MCF 10A (cell line): ENCODE data around the gene IGSF23. TPM values are rescaled to one million over a fixed set of nuclear protein-coding genes. Genes with fewer than 3 reads are reported as not detected.
A peak's percentile ranks its signal among the peaks of the same experiment; 100 is the strongest.

Experiments
- BruUV-seq: library from RNA; stranded (reverse); fragments of 400-500 nt; replicated peaks from 2 replicates; lab custom pipeline; 2021; lab: Mats Ljungman, UMichigan
- CTCF ChIA-PET: fragments of 300-600 bp; sonication (Branson Sonifier 250); formaldehyde crosslinking; extraction: SDS; loops from one replicate; lab custom pipeline; 2021; ENCODE audit warnings: antibody characterized with exemption, inconsistent platforms; lab: Yijun Ruan, JAX
- POLR2A ChIA-PET: fragments of 300-600, 350-650 bp; sonication (Branson Sonifier 250); formaldehyde crosslinking; extraction: SDS; loops from one replicate; lab custom pipeline; 2020; ENCODE audit warnings: antibody characterized with exemption, inconsistent platforms; lab: Yijun Ruan, JAX
- DNase-seq: peaks from one replicate; pipeline ENCODE4 v3.0.0-alpha.2; 2018; ENCODE audit not compliant: unreplicated experiment
- H3K27ac Mint-ChIP-seq: one replicate; pipeline ENCODE4 v1.8.0; 2022; ENCODE audit warnings: mild to moderate bottlenecking, low read depth, mixed read lengths; ENCODE audit not compliant: unreplicated experiment
- H3K27me3 Mint-ChIP-seq: one replicate; pipeline ENCODE4 v1.8.0; 2022; ENCODE audit warnings: mixed read lengths; ENCODE audit not compliant: insufficient read depth, unreplicated experiment
- H3K36me3 Mint-ChIP-seq: one replicate; pipeline ENCODE4 v1.8.0; 2022; ENCODE audit warnings: mild to moderate bottlenecking, moderate library complexity, mixed read lengths; ENCODE audit not compliant: insufficient read depth, unreplicated experiment
- H3K4me1 Mint-ChIP-seq: one replicate; pipeline ENCODE4 v1.8.0; 2022; ENCODE audit warnings: mixed read lengths; ENCODE audit not compliant: insufficient read depth, unreplicated experiment
- H3K4me3 Mint-ChIP-seq: one replicate; pipeline ENCODE4 v1.8.0; 2022; ENCODE audit warnings: mild to moderate bottlenecking, moderate library complexity, mixed read lengths; ENCODE audit not compliant: unreplicated experiment
- H3K9me3 Mint-ChIP-seq: one replicate; pipeline ENCODE4 v1.8.0; 2022; ENCODE audit warnings: mixed read lengths; ENCODE audit not compliant: unreplicated experiment
- intact Hi-C: fragments of 100-400 bp; cut with micrococcal nuclease; formaldehyde crosslinking; loops from 2 replicates; pipeline ENCODE4 v1.14.1; 2022
- total RNA-seq: library from RNA; stranded (reverse); gene quantifications from 2 replicates; pipeline ENCODE4 v1.2.3, GENCODE V29; 2022
- TF ChIP-seq, protein P1 (sequence below): fragments of 200-600 bp; IDR thresholded peaks from one replicate; pipeline ENCODE4 v1.8.0; 2022; ENCODE audit warnings: antibody characterized with exemption, mild to moderate bottlenecking; ENCODE audit not compliant: unreplicated experiment

IGSF23 gene
- total RNA-seq, 1 experiment from 2014 or later, result not detected

DNA sequence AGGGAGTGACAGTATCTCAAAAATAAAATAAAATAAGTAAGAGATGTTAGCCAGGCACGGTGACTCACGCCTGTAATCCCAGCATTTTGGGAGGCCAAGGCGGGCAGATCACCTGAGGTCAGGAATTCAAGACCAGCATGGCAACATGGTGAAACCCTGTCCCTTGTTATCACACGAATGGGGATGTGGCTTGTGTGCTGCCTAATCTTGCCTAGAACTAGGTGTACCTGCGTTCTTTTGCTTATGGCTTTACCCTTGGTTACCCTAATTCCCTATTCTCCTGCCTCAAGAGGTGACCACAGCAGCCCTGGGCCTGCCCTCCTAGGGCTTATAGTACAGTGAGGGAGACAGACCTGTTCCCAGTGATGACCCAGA is 24.0 kb downstream of the IGSF23 start:
- BruUV-seq, result no TSS peak
- Mint-ChIP-seq H3K27ac (no peak overlapping the region), H3K4me1 (peaks cover 39% of the 10 kb centered on the region), H3K27me3 (no peaks in the 10 kb centered on the region), H3K9me3 (no peaks in the 10 kb centered on the region), H3K36me3 (no peaks in the 10 kb centered on the region), H3K4me3 (no peak overlapping the region)
- CTCF ChIA-PET, result interaction anchor here (2.7 kb wide), 1 partner anchor 66 kb away, joined by 12 read pairs; no protein-coding TSS in a partner anchor
- TF ChIP-seq, protein P1, sequence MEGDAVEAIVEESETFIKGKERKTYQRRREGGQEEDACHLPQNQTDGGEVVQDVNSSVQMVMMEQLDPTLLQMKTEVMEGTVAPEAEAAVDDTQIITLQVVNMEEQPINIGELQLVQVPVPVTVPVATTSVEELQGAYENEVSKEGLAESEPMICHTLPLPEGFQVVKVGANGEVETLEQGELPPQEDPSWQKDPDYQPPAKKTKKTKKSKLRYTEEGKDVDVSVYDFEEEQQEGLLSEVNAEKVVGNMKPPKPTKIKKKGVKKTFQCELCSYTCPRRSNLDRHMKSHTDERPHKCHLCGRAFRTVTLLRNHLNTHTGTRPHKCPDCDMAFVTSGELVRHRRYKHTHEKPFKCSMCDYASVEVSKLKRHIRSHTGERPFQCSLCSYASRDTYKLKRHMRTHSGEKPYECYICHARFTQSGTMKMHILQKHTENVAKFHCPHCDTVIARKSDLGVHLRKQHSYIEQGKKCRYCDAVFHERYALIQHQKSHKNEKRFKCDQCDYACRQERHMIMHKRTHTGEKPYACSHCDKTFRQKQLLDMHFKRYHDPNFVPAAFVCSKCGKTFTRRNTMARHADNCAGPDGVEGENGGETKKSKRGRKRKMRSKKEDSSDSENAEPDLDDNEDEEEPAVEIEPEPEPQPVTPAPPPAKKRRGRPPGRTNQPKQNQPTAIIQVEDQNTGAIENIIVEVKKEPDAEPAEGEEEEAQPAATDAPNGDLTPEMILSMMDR, result no peak
- POLR2A ChIA-PET, result interaction anchor here (4.1 kb wide), 1 partner anchor 11 kb away, joined by 38 read pairs; no protein-coding TSS in a partner anchor
- DNase-seq, result no peak
- intact Hi-C loops, result no loop called here

DNA sequence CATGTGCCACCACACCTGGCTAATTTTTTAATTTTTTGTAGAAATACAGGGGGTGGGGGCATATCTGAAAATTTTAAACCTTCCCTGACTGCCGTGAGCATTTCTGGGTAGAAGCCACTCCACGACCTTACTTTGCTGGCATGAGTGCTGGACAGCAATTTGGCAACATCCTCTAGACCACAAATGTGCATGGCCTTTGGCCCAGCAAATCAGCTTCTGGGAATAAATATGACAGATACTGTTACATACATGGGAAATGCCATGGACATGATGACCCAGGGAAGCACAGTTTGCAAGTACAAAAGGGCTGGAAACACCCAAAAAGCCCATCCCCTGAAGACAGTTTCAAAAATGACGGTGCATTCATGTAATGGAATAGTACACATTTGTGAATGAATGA is 27.2 kb downstream of the IGSF23 start:
- Mint-ChIP-seq H3K4me3 (peak overlapping the region; percentile 28), H3K9me3 (no peaks in the 10 kb centered on the region), H3K36me3 (no peaks in the 10 kb centered on the region), H3K27ac (peak overlapping the region; percentile 24), H3K4me1 (peaks cover 32% of the 10 kb centered on the region), H3K27me3 (no peaks in the 10 kb centered on the region)
- no TSS peak for BruUV-seq
- ChIA-PET CTCF (interaction anchor here (0.6 to 2.2 kb wide), 6 partner anchors 14 to 79 kb away, joined by 3 to 10 read pairs (median 4); no protein-coding TSS in a partner anchor), POLR2A (interaction anchor here (0.5 to 1.8 kb wide), 8 partner anchors 9 to 722 kb away, joined by 3 to 4 read pairs (median 3); no protein-coding TSS in a partner anchor)
- TF ChIP-seq, protein P1, result no peak
- intact Hi-C loops, result no loop called here
- DNase-seq, result peak; percentile 95

DNA sequence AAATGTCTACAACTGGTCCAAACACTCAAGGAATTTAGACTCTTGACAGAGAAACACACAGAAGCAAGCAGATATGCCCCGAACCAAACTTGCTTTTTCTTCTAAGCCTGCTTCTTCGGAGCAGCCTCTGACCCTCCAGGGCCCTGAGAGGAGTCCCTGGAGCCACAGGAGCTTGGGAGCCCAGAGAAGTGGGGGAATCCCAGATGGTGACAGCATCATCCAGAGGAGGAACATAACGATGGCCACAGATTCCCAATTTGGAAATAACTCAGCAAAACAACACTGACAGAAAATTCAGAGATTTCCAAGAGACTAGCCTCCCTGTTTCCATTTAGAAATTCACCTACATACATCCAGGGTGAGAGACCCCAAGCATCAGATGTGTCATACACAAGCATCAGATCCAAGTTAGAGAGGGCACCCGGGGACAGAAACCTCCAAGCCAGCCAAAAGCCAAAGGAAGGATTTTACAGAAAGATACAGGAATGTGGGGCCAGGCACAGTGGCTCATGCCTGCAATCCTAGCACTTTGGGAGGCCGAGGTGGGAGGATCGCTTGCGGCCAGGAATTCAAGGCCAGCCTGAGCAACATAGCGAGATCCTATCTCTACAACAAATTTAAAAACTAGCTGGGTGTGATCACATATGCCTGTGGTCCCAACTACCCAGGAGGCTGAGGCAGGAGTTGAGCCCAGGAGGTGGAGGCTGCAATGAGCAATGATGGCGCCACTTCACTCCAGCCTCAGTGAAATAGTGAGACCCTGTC is 28.3 kb downstream of the IGSF23 start:
- Mint-ChIP-seq H3K4me3 (no peak overlapping the region), H3K27me3 (no peaks in the 10 kb centered on the region), H3K36me3 (peaks cover 8% of the 10 kb centered on the region), H3K27ac (no peak overlapping the region), H3K9me3 (no peaks in the 10 kb centered on the region), H3K4me1 (peaks cover 22% of the 10 kb centered on the region)
- ChIA-PET CTCF (interaction anchor here (1.2 to 2.2 kb wide), 3 partner anchors 15 to 64 kb away, joined by 4 to 10 read pairs (median 4); no protein-coding TSS in a partner anchor), POLR2A (interaction anchor here (0.9 to 2.9 kb wide), 5 partner anchors 15 to 53 kb away, joined by 3 to 18 read pairs (median 4); no protein-coding TSS in a partner anchor)
- intact Hi-C loops, result no loop called here
- DNase-seq, result no peak
- no TSS peak for BruUV-seq
- TF ChIP-seq, protein P1, result no peak

DNA sequence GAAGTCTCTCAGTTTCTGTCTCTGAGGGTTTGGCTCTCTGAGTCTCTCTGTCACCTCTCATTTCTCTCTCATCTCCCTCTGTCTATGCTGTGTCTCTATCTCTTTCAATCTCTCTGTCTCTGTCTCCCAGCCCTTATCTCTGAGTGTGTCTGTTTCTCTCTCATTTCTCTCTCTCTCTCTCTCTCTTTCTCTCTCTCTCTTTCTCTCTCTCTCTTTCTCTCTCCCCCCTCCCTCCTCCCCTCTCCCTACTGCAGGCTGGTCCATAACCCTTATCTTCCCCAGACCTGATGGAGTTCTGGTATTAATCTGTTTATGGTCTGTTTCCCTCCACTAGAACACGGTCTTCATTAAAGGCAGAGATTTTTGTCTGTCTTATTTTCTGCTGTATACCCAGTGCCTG is 29.0 kb downstream of the IGSF23 start:
- BruUV-seq, result no TSS peak
- H3K9me3 Mint-ChIP-seq, result no peaks in the 10 kb centered on the region
- no peak for DNase-seq
- H3K4me3 Mint-ChIP-seq, result no peak overlapping the region
- ChIA-PET CTCF (interaction anchor here (1.0 to 2.1 kb wide), 3 partner anchors 54 to 82 kb away, joined by 3 to 8 read pairs (median 7); no protein-coding TSS in a partner anchor), POLR2A (interaction anchor here (1.0 to 2.9 kb wide), 4 partner anchors 16 to 71 kb away, joined by 3 to 18 read pairs (median 4); no protein-coding TSS in a partner anchor)
- H3K27ac Mint-ChIP-seq, result no peak overlapping the region
- intact Hi-C loops, result no loop called here
- TF ChIP-seq, protein P1, result no peak
- peaks cover 8% of the 10 kb centered on the region for H3K36me3 Mint-ChIP-seq
- H3K27me3 Mint-ChIP-seq, result no peaks in the 10 kb centered on the region
- peaks cover 22% of the 10 kb centered on the region for H3K4me1 Mint-ChIP-seq
